Stimulated activated naive B cell treated with anti-CD40 and anti-IgM and Interleukin-4, amounts not matched to agents 10 μg/mL and 1 μg/mL and 100 μg/mL, for 72 hours (primary cell): ENCODE data around the gene PIP.
A peak's percentile ranks its signal among the peaks of the same experiment; 100 is the strongest.
"Not testable (repeated sequence)": the region's sequence is repeated elsewhere in the genome, so short reads cannot be mapped to it uniquely, and the experiment has no call there.

ENCODE experiments used
- ATAC-seq, 2 donors: fragments of 150-1000 bp; cut with Tn5 transposase; replicated peaks; 2 replicates each; pipeline ENCODE4 v1.10.0; 2021; ENCODE audit warnings: moderate library complexity in 1 of 2
- DNase-seq: peaks from one replicate; pipeline ENCODE4 v3.0.0; 2021
- H3K27ac Mint-ChIP-seq: one replicate; pipeline ENCODE4 v1.8.0; 2022; ENCODE audit warnings: mild to moderate bottlenecking, mixed read lengths
- H3K27me3 Mint-ChIP-seq, 2 donors: one replicate each; pipeline ENCODE4 v1.8.0; 2022; ENCODE audit warnings: mixed read lengths in 2 of 2
- H3K36me3 Mint-ChIP-seq, 2 donors: one replicate each; pipeline ENCODE4 v1.8.0; 2022; ENCODE audit warnings: mixed read lengths in 2 of 2, mild to moderate bottlenecking in 1 of 2
- H3K4me1 Mint-ChIP-seq, 2 donors: one replicate each; pipeline ENCODE4 v1.8.0; 2022; ENCODE audit warnings: mixed read lengths in 2 of 2, mild to moderate bottlenecking in 1 of 2
- H3K4me3 Mint-ChIP-seq, 2 donors: one replicate each; pipeline ENCODE4 v1.8.0; 2022; ENCODE audit warnings: mild to moderate bottlenecking in 2 of 2, mixed read lengths in 2 of 2, moderate library complexity in 1 of 2
- H3K9me3 Mint-ChIP-seq, 2 donors: one replicate each; pipeline ENCODE4 v1.8.0; 2022; ENCODE audit warnings: mixed read lengths in 2 of 2, mild to moderate bottlenecking in 1 of 2

PIP gene

DNA sequence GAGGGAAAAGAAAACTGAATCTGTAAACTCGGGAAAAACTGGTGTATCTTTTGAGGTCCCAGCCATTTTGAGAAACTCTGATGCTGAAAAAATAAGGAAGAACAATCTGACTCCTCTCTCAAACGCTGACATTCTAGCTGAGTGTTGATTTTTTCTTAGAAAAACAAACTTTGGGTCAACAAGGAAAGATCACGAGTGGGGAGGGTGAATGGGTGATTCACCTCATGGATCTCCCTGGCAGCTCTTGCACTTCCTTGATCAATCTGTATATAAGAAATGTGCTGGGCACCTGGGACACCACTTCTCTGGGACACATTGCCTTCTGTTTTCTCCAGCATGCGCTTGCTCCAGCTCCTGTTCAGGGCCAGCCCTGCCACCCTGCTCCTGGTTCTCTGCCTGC, at the start of gene PIP:
PIP (plus strand) TSS at position 297 of the 400 bp plus-strand sequence; CDS start at position 337, 40 bp downstream.
- H3K36me3 Mint-ChIP-seq, result no peaks in the 10 kb centered on the region
- H3K4me3 Mint-ChIP-seq, result no peak within 1 kb of the TSS
- no peak for DNase-seq
- no peaks in the 10 kb centered on the region for H3K9me3 Mint-ChIP-seq
- H3K27ac Mint-ChIP-seq, result no peak within 1 kb of the TSS
- H3K4me1 Mint-ChIP-seq, result peaks cover 13 to 26% of the 10 kb centered on the region in 2 donors
- peaks cover 0 to 6% of the 10 kb centered on the region in 2 donors for H3K27me3 Mint-ChIP-seq
- no peak for ATAC-seq

- Mint-ChIP-seq H3K27ac (peak overlapping the region; percentile 38), H3K36me3 (peaks cover 18 to 30% of the 10 kb centered on the region in 2 donors), H3K4me3 (peak overlapping the region; percentile 30 to 60), H3K9me3 (peaks cover 28 to 40% of the 10 kb centered on the region in 2 donors), H3K4me1 (peaks cover 25 to 63% of the 10 kb centered on the region in 2 donors), H3K27me3 (no peaks in the 10 kb centered on the region)
- peak; percentile 31 for DNase-seq
- peak; percentile 100 for ATAC-seq
Observed at GRCh38 chr7:143085109-143085508, 46.8 kb upstream of the PIP start.

DNA sequence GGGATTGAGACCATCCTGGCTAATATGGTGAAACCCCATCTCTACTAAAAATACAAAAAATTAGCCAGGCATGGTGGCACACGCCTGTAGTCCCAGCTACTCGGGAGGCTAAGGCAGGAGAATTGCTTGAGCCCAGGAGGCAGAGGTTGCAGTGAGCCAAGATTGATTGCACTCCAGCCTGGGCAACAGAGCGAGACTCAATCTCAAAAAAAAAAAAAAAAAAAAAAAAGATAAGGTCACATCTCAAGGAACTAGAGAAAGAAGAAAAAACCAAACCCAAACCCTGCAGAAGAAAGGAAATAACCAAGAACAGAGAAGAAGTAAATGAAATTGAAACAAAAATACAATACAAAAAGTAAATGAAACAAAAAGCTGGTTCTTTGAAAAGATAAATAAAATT, 46.3 kb upstream of the PIP start:
- peak overlapping the region; percentile 30 to 60 for H3K4me3 Mint-ChIP-seq
- not testable (repeated sequence) for H3K27ac Mint-ChIP-seq, H3K27me3 Mint-ChIP-seq, DNase-seq
- peaks cover 19 to 30% of the 10 kb centered on the region in 2 donors for H3K36me3 Mint-ChIP-seq
- ATAC-seq, result peak; percentile 46 to 54
- peaks cover 25 to 63% of the 10 kb centered on the region in 2 donors for H3K4me1 Mint-ChIP-seq
- H3K9me3 Mint-ChIP-seq, result peaks cover 28 to 40% of the 10 kb centered on the region in 2 donors

- Mint-ChIP-seq H3K4me1 (peaks cover 23 to 52% of the 10 kb centered on the region in 2 donors), H3K9me3 (peaks cover 9 to 30% of the 10 kb centered on the region in 2 donors), H3K36me3 (peaks cover 12 to 29% of the 10 kb centered on the region in 2 donors)
- not testable (repeated sequence) for H3K4me3 Mint-ChIP-seq, DNase-seq, H3K27me3 Mint-ChIP-seq, H3K27ac Mint-ChIP-seq, ATAC-seq
Observed at GRCh38 chr7:143088549-143089231, 43.2 kb upstream of the PIP start.

GRCh38 chr7:143096146-143096545, 35.7 kb upstream of the PIP start:
- Mint-ChIP-seq H3K4me3 (no peak overlapping the region), H3K27me3 (no peaks in the 10 kb centered on the region), H3K36me3 (peaks cover 8 to 11% of the 10 kb centered on the region in 2 donors), H3K27ac (no peak overlapping the region), H3K4me1 (peaks cover under 1 to 4% of the 10 kb centered on the region in 2 donors), H3K9me3 (peaks cover 13 to 26% of the 10 kb centered on the region in 2 donors)
- ATAC-seq (no peak), DNase-seq (no peak)

DNA sequence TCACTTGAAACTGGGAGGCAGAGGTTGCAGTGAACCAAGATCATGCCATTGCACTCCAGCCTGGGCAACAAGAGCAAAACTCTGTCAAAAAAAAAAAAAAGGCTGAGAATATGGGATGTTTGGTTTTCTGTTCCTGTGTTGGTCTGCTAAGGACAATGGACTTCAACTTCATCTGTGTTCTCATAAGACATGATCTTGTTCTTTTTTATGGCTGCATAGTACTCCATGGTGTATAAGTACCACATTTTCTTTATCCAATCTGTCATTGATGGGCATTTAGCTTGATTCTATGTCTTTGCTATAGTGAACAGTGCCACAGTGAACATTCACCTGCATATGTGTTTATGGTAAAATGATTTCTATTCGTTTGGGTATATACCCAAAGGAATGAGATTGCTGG, 32.3 kb upstream of the PIP start:
- not testable (repeated sequence) for ATAC-seq, H3K27ac Mint-ChIP-seq, H3K4me3 Mint-ChIP-seq, H3K36me3 Mint-ChIP-seq, DNase-seq, H3K27me3 Mint-ChIP-seq, H3K4me1 Mint-ChIP-seq
- H3K9me3 Mint-ChIP-seq, result peaks cover 13 to 28% of the 10 kb centered on the region in 2 donors

DNA sequence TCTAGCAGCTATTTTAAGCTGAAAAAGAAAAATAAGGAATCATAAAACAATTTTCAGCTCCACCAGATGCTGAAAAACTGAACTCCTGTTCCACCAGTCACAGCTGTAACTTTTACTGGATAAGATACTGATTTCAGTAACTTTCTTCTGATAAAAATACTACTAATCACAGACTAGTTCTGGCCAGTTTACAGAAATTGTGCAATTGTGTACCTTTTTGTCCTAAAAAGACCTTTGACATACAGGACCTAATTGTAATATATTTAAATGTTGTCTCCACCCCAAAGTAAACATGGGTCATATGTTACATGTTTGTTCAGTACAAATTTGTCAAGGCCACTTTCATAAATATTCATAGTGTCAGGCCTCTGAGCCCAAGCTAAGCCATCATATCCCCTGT, 27.1 kb upstream of the PIP start:
- Mint-ChIP-seq H3K27me3 (no peaks in the 10 kb centered on the region), H3K9me3 (peaks cover 0 to 8% of the 10 kb centered on the region in 2 donors), H3K36me3 (peaks cover 0 to 3% of the 10 kb centered on the region in 2 donors), H3K4me1 (no peaks in the 10 kb centered on the region), H3K27ac (no peak overlapping the region), H3K4me3 (no peak overlapping the region)
- no peak for ATAC-seq
- no peak for DNase-seq

GRCh38 chr7:143108019-143108418, 23.9 kb upstream of the PIP start:
- not testable (repeated sequence) for H3K4me3 Mint-ChIP-seq, H3K27me3 Mint-ChIP-seq, ATAC-seq, H3K27ac Mint-ChIP-seq, H3K4me1 Mint-ChIP-seq, DNase-seq, H3K36me3 Mint-ChIP-seq, H3K9me3 Mint-ChIP-seq

GRCh38 chr7:143117395-143117794, 14.5 kb upstream of the PIP start:
- Mint-ChIP-seq H3K4me3 (no peak overlapping the region), H3K4me1 (peaks cover 16 to 26% of the 10 kb centered on the region in 2 donors), H3K27me3 (no peaks in the 10 kb centered on the region), H3K9me3 (peaks cover 15 to 22% of the 10 kb centered on the region in 2 donors), H3K27ac (no peak overlapping the region), H3K36me3 (peaks cover 13 to 27% of the 10 kb centered on the region in 2 donors)
- no peak for ATAC-seq
- no peak for DNase-seq

DNA sequence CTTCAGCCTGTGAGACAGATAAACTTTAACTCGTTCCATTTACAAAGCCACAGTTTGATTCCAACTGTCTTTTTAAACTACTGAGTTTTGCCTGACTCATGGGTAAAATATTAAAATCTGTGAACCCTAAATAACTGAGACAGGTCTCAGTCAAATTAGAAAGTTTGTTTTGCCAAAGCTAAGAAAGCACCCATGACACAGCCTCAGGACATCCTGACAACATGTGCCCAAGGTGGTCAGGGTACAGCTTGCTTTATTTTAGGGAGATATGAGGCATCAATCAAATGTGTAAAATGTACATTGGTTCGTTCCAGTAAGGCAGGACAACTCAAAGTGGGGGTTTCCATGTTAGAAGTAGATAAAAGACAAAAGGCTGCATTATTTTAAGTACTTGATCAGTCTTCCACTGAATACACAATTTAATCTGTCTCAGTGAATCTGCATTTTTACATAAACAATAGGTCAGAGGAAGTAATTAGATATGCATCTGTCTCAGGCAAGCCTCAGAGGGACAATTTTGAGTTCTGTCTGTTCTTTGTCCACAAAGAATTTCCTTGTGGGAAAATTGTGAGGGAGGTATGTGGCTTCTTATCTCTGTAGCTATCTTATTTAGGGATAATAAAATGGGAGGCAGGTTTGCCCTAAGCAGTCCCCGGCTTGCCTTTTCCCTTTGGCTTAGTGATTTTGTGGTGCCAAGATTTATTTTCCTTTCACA, 11.0 kb upstream of the PIP start:
- DNase-seq, result no peak
- no peak overlapping the region for H3K4me3 Mint-ChIP-seq
- H3K36me3 Mint-ChIP-seq, result peaks cover 9 to 14% of the 10 kb centered on the region in 2 donors
- H3K9me3 Mint-ChIP-seq, result peaks cover 15 to 16% of the 10 kb centered on the region in 2 donors
- H3K27ac Mint-ChIP-seq, result peak overlapping the region; percentile 42
- H3K27me3 Mint-ChIP-seq, result no peaks in the 10 kb centered on the region
- peaks cover 18 to 31% of the 10 kb centered on the region in 2 donors for H3K4me1 Mint-ChIP-seq
- ATAC-seq, result peak; percentile 60 to 66

DNA sequence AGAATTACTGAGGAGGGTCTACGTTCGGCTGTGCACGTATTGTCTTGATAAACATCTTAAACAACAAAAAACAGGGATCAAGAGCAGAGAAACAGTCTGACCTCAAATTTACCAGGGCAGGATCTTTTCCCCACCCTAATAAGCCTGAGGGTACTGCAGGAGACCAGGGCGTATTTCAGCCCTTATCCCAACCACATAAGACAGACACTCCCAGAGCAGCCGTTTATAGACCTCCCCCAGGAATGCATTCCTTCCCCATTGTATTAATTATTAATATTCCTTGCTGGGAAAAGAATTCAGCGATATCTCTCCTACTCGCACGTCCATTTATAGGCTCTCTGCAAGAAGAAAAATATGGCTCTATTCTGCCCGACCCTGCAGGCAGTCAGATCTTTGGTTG, 8.6 kb upstream of the PIP start:
- peaks cover 7 to 11% of the 10 kb centered on the region in 2 donors for H3K36me3 Mint-ChIP-seq

DNA sequence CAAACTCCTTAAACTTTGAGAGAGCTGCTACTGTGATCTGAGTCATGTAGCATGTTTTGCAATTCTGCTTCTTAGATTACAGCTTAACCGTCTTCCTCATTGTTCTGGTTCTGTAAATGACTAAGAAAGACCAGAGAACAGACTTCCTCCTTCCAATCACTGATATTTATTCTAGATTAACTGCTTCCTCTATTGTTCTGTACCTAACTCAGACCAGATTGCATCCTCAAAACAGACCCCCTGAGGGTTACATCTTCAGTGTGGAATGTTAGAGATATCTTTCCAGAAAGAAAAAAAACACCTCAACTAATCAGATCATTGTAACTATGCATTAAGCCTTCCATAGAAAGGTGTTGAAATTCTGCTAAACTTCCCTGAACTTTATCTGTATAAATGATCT, 5.7 kb upstream of the PIP start:
- peaks cover 7 to 8% of the 10 kb centered on the region in 2 donors for H3K36me3 Mint-ChIP-seq
- no peak overlapping the region for H3K27ac Mint-ChIP-seq
- H3K4me3 Mint-ChIP-seq, result no peak overlapping the region
- H3K4me1 Mint-ChIP-seq, result peaks cover 22 to 30% of the 10 kb centered on the region in 2 donors
- no peaks in the 10 kb centered on the region for H3K27me3 Mint-ChIP-seq
- DNase-seq (no peak), ATAC-seq (peak; percentile 99)
- peaks cover 8 to 12% of the 10 kb centered on the region in 2 donors for H3K9me3 Mint-ChIP-seq

More for the DNA sequence above, 8.6 kb upstream of the PIP start:
- not testable (repeated sequence) for H3K27me3 Mint-ChIP-seq, H3K27ac Mint-ChIP-seq, DNase-seq, ATAC-seq, H3K4me3 Mint-ChIP-seq
- Mint-ChIP-seq H3K9me3 (peaks cover 10 to 12% of the 10 kb centered on the region in 2 donors), H3K4me1 (peaks cover 31 to 55% of the 10 kb centered on the region in 2 donors)

- H3K27me3 Mint-ChIP-seq, result no peaks in the 10 kb centered on the region
- peaks cover 4 to 5% of the 10 kb centered on the region in 2 donors for H3K36me3 Mint-ChIP-seq
- no peak overlapping the region for H3K27ac Mint-ChIP-seq
- H3K9me3 Mint-ChIP-seq, result peaks cover 6 to 8% of the 10 kb centered on the region in 2 donors
- ATAC-seq (no peak), DNase-seq (no peak)
- H3K4me1 Mint-ChIP-seq, result peaks cover 25 to 41% of the 10 kb centered on the region in 2 donors
- H3K4me3 Mint-ChIP-seq, result no peak overlapping the region
Observed at GRCh38 chr7:143129051-143129450, 2.8 kb upstream of the PIP start.

- H3K4me3 Mint-ChIP-seq, result no peak overlapping the region
- H3K27ac Mint-ChIP-seq, result no peak overlapping the region
- DNase-seq, result no peak
- peaks cover 4 to 5% of the 10 kb centered on the region in 2 donors for H3K36me3 Mint-ChIP-seq
- ATAC-seq, result no peak
- peaks cover 5 to 6% of the 10 kb centered on the region in 2 donors for H3K9me3 Mint-ChIP-seq
- peaks cover 25 to 41% of the 10 kb centered on the region in 2 donors for H3K4me1 Mint-ChIP-seq
- H3K27me3 Mint-ChIP-seq, result no peaks in the 10 kb centered on the region
Observed at GRCh38 chr7:143129477-143129876, 2.4 kb upstream of the PIP start.
